ENCODE measurements around the gene TEX36.

Gene TEX36

GRCh38 chr10:125641398-125641797 lies 41.6 kb downstream of the TEX36 start:
- TF ChIP-seq GABPA (IDR thresholded peaks at IDR 0.05; ENCODE audit: low read depth) (no peak), POLR2AphosphoS5 (IDR thresholded peaks at IDR 0.05; ENCODE audit: low read depth) (no peak), CTCF (IDR thresholded peaks at IDR 0.05; ENCODE audit: insufficient read depth, low read length) (no peak), SPI1 (IDR thresholded peaks at IDR 0.05; ENCODE audit: borderline replicate concordance, low read depth) (no peak), REST (IDR thresholded peaks at IDR 0.05; ENCODE audit: insufficient replicate concordance, low read depth) (no peak)
- no peak overlapping the region for H3K4me3 ChIP-seq (replicated peaks; ENCODE audit: insufficient read depth, low read length)
- DNase-seq (ENCODE audit: low read depth in 1 of 2, low spot score in 1 of 2): no peak
- no peak overlapping the region for H3K27ac ChIP-seq (replicated peaks)
- no peaks in the 10 kb centered on the region for H3K27me3 ChIP-seq (ENCODE audit: insufficient read depth, poor library complexity, severe bottlenecking)

GRCh38 chr10:125640653-125641052 lies 42.3 kb downstream of the TEX36 start:
- no peak for DNase-seq (ENCODE audit: low read depth in 1 of 2, low spot score in 1 of 2)
- no peaks in the 10 kb centered on the region for H3K27me3 ChIP-seq (ENCODE audit: insufficient read depth, poor library complexity, severe bottlenecking)
- no peak for TF ChIP-seq SPI1 (IDR thresholded peaks at IDR 0.05; ENCODE audit: borderline replicate concordance, low read depth)
- TF ChIP-seq REST (IDR thresholded peaks at IDR 0.05; ENCODE audit: insufficient replicate concordance, low read depth): no peak
- no peak for TF ChIP-seq GABPA (IDR thresholded peaks at IDR 0.05; ENCODE audit: low read depth)
- no peak for TF ChIP-seq CTCF (IDR thresholded peaks at IDR 0.05; ENCODE audit: insufficient read depth, low read length)
- no peak for TF ChIP-seq POLR2AphosphoS5 (IDR thresholded peaks at IDR 0.05; ENCODE audit: low read depth)
- H3K4me3 ChIP-seq (replicated peaks; ENCODE audit: insufficient read depth, low read length): no peak overlapping the region
- no peak overlapping the region for H3K27ac ChIP-seq (replicated peaks)

- Histone ChIP-seq H3K27ac (replicated peaks) (no peak overlapping the region), H3K4me3 (replicated peaks; ENCODE audit: insufficient read depth, low read length) (no peak overlapping the region), H3K27me3 (ENCODE audit: insufficient read depth, poor library complexity, severe bottlenecking) (no peaks in the 10 kb centered on the region)
- DNase-seq (ENCODE audit: low read depth in 1 of 2, low spot score in 1 of 2): no peak
- TF ChIP-seq CTCF (IDR thresholded peaks at IDR 0.05; ENCODE audit: insufficient read depth, low read length) (no peak), POLR2AphosphoS5 (IDR thresholded peaks at IDR 0.05; ENCODE audit: low read depth) (no peak), REST (IDR thresholded peaks at IDR 0.05; ENCODE audit: insufficient replicate concordance, low read depth) (no peak), SPI1 (IDR thresholded peaks at IDR 0.05; ENCODE audit: borderline replicate concordance, low read depth) (no peak), GABPA (IDR thresholded peaks at IDR 0.05; ENCODE audit: low read depth) (no peak)
Observed at GRCh38 chr10:125639846-125640245, 43.1 kb downstream of the TEX36 start.
